M059J (cell line): Measurements from ENCODE around the gene CD70. TPM values are rescaled to one million over a fixed set of nuclear protein-coding genes. Genes with fewer than 3 reads are reported as not detected.
"Not testable (repeated sequence)": the region's sequence is repeated elsewhere in the genome, so short reads cannot be mapped to it uniquely, and the experiment has no call there.

Experiments used
- DNase-seq: peaks from one replicate; pipeline ENCODE4 v3.0.0-alpha.2; 2012; ENCODE audit warnings: low read depth
- total RNA-seq: library from RNA; depleted of rRNA; stranded (reverse); fragments of >200 nt; shearing (Covaris generic); gene quantifications from 2 replicates; pipeline ENCODE4 v1.2.3, GENCODE V29; 2014

The CD70 gene
- total RNA-seq, 1 experiment from 2014 or later: 40.4 TPM

DNA sequence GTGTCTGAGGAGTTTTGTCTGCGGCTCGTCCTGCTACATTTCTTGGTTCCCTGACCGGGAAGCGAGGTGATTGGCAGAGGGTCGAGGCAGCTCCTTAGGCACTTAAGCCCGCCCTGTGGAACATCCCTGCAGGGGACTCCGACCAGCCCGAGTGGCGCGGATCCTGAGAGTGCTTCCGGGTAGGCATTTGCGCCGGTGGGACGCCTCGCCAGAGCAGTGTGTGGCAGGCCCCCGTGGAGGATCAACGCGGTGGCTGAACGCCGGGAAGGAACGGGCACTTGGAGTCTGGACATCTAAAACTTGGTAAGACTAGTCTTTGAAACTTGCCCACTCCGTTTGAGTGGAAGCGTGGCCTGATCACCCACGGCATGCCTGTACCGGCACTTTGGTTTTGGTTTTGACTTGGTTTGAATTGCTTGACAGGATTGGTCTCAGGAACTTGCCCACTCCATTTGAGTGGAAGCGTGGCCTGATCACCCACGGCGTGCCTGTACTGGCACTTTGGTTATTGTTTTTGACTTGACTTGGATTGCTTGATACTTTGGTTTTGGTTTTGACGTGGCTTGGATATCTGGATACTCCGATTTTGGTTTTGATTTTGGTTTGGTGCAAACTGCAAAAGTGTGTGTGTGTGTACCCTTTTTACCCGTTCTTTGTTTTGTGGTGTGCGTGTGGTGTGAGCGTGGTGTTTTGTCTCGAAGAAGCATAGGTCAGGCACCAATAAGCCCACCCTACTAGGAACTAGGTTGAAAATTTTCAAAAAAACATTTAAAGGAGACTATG, 6.7 kb upstream of the CD70 start:
- DNase-seq: not testable (repeated sequence)

DNA sequence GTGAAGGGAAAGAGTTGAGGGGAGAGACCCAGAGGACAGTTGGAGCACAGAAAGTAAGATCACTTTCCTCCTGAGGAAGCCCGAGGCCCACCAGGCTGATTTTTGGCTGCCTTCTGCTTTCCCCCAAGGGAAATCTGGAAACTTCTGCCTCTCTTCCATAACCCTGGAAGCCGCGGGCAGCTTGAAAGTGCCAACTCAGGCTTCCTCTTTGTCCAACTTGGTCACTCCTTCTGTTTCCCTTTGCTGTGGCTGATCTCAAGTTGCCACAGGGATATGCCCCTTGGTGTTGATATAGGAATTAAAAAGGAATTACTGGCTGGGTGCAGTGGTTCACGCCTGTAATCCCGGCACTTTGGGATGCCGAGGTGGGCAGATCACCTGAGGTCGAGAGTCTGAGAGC, 5.7 kb upstream of the CD70 start:
- DNase-seq: no peak

DNA sequence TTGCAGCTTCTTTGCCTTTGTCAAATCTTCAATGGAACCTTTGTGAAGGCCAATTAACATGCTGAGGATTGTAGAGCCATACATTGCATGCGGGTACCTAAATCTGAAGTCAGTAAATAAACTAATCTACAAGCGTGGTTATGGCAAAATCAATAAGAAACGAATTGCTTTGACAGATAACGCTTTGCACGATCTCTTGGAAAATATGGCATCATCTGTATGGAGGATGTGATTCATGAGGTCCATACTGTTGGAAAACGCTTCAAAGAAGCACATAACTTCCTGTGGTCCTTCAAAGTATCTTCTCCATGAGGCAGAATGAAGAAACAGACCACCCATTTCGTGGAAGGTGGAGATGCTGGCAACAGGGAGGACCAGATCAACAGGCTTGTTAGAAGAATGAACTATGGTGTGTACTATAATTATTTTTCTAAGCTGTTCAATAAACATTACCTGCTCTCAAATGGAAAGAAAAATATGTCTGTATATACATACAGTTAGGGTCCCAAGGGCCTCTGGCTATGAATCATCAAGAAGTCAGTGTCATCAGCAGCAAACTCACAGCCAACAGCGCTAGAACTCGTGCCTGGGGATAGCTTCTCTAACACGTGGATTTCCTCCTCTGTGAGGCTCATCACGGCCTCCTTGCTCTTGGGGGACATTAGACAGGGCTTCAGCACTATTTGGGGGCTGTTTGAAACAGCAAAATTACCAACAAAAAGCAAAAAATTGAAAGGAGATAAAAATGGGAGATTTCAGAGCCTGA, 2.9 kb upstream of the CD70 start:
- DNase-seq: no peak

DNA sequence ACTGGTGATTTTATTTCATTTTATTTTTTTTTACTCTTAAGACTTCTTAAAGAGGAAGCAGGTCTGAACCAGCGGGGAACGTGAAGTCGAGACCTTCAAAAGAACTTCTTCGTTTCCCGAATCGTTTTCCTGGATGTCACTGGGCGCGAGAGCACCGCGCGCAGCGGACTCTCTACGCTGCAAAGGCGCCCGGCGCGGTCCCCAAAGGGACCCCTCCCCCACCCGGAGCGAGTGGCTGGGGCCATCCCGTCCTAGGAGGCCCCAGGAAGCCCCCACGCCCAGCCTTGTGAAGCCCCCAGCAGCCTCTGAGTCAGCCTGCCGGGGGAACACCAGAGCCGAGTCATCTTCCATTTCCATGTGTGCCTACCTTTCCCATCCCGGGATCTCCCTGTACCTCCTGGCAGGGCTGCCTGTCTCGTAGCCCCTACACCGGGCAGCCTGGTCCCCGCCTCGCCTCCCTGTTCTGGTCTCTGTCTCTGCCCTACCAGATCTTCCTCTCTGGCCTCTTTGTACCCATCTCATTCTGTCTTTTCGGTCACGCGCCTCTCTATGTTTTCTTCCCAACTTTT, 608 bp downstream of the CD70 start:
- DNase-seq: no peak

DNA sequence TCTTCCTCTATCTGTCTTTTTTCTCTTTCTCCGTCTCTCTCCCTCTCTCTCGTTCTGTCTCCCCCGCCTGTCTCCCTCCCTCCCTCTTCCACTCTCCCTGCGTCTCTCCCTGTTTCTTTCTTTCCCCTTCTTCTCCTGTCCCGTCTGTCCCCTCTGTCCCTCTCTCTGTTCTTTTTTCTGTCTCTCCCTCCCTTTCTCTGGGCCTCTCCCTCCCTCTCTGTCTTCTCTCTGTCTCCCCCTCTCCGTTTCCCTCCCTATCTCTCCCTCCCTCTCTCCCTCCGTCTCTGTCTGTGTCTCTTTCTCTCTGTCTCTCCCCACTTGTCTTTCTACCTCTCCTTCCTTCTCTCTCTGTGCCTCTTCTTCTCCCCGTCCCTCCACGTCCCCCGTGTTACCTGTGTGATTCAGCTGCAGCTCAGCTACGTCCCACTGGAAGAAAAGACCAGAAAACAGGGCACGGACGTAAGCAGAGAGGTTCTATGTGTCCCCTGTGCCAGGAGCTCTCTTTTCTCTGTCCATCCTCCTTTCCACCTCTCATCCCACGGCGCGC, 1.2 kb downstream of the CD70 start:
- no peak for DNase-seq

DNA sequence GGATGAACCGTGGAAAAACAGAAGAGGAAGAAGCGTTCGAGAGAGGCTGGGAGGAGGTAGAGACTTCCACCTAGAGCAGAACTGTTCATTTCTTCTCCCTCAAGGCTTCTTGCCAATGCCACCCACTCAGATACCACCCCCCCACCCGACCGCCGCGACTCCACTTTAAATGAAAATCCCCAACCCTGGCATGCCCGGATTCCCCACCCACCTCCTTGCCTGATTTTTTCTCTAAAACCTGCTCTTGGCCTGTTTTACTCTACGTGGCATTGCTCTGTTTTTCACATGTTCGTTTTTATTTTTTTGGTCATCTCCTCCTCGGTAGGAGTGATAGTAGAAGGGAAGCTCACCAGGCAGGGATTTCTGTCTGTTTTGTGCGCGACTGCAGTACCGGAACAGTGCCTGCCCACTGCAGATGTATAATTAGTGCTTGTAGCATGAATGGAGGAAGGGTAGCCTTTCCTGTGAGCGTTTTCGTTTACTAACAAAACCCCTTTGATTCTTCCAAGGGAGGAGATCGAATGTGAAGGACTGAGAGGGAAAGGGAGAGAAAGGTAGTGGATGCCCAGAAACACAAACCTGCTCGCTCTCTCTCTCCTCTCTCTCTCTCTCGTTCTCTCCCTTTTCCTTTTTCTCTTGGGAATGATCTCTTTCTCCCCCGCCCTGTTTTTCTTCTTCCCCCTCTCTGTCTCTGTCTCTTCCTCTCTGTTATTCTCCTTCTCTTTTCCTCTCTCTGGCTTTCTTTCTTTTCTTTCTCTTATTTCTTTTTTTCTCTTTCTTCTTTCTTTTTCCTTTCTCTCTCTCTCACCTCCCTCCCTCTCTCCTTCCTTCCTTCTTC, 2.2 kb downstream of the CD70 start:
- no peak for DNase-seq

DNA sequence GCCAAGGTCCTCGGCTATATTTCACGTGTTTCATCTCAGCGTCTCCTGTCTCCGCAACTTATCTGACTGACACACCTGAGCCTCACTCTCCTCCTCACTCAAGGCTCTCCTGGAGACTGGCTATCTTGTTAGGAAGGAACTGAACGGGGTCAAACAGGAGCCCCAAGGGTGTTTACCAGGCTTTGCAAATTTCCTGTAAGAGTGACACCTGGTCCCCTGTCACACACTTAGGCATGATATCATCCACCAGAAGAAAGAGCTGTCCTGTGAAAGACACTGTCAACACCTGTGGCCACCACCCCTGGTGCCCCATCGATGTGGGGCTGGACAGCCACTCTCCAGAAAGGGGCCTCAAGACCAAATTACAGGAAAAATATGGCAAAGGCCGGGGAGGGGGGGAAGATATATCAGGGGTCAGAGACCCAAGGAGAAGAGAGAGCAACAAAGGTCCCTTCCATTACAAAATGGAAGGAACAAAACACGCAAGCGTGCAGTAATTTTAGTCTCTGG, 2.9 kb downstream of the CD70 start:
- no peak for DNase-seq

DNA sequence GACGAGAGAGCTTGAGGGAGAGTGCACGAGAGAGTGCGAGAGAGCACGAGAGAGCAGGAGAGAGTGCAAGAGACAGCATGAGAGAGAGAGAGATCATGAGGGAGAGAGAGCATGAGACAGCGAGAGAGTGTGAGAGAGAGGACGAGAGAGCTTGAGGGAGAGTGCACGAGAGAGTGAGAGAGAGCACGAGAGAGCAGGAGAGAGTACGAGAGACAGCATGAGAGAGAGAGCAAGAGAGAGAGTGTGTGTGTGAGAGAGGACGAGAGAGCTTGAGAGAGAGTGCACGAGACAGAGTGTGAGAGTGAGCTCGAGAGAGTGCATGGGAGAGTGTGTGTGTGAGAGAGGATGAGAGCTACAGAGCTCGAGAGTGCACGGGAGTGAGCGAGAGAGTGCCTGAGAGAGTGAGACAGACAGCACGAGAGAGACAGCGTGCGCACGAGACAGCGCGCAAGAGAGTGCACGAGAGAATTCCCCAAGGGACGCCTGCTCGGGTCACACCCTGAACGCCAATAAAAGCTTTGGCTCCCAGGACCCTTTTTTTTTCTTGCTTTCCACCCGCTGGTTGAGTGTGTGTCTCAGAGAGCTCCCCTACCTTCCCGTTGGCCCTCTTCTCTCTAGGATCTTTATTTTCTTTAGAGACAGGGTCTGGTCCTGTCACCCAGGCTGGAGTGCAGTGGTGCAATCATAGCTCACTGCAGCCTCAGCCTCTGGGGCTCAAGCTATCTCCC, 3.7 kb downstream of the CD70 start:
- DNase-seq: no peak

DNA sequence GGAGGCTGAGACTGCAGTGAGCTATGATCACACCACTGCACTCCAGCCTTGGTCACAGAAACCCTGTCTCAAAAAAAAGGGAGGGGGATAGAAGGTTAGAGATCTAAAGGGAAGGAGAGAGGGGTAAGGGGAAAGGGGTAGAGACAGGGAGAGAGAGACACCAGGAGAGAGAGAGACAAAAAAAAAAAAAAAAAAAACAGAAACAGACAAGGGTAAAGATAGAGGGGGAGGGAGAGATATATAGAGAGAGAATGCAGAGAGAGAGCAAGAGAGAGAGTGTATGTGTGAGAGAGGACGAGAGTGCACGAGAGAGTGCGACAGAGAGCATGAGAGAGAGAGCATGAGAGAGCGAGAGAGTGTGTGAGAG, 4.2 kb downstream of the CD70 start:
- no peak for DNase-seq

DNA sequence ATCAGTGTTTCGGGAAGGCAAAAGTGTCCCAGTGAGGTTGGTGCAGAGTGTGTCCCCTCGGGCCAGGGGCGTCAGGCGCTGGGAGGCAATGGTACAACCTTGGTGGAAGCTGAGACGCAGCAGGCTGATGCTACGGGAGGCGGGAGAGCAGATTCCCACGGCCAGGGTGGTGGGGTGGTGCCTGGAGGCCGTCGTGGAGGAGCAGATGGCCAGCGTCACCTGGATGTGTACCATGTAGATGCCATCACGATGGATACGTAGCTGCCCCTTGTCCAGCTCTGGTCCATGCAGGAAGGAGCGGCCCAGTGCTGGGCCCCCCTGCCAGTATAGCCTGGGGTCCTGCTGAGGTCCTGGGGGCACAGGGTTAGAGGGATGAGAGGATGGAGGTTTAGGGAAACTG, 4.9 kb downstream of the CD70 start:
- DNase-seq: no peak

DNA sequence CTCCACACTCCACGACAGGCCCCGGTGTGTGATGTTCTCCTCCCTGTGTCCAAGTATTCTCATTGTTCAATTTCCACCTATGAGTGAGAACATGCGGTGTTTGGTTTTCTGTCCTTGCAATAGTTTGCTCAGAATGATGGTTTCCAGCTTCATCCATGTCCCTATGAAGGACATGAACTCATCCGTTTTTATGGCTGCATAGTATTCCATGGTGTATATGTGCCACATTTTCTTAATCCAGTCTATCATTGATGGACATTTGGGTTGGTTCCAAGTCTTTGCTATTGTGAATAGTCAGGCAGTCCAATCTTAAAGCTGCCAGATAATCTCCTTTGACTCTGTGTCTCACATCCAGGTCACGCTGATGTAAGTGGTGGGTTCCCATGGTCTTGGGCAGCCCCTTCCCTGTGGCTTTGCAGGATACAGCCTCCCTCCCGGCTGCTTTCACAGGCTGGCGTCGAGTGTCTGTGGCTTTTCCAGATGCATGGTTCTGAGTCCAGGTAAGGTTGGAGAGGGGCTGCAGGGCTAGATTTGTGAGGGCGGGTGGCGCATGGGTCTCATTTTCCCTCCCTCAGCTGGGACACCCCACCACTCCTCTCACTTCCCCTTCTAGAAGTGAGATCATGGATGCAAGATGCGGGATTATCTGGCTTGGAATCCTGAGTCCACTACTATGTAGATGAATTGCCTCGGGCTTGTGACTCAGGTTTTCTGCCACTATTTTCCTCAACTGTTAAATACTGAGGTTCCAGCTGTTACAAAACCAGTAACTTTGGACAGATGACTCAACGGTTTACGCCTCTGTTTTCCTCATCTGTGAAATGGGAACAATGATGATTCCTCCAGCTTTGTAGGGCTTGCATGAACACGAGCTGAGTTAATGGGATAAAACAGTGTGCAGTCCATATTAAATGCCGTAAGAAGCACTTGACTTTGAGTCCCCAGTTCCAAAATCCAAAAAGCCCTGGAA, 8.2 kb downstream of the CD70 start:
- DNase-seq: peak; percentile 76

DNA sequence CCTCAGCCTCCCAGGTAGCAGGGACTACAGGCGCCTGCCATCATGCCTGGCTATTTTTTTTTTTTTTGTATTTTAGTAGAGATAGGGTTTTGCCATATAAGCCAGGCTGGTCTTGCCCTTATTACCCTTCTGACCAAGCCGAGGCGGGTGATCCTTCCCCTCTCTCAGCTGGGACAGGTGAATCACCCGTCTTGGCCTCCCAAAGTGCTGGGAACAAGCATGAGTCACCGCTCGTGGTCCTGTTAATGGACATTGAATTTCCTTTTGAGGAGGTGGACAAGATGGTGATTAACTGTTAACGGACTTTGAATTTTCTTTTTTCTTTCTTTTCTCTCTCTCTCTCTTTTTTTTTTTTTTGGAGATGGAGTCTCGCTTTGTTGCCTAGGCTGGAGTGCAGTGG, 10.6 kb downstream of the CD70 start:
- DNase-seq: peak; percentile 99

DNA sequence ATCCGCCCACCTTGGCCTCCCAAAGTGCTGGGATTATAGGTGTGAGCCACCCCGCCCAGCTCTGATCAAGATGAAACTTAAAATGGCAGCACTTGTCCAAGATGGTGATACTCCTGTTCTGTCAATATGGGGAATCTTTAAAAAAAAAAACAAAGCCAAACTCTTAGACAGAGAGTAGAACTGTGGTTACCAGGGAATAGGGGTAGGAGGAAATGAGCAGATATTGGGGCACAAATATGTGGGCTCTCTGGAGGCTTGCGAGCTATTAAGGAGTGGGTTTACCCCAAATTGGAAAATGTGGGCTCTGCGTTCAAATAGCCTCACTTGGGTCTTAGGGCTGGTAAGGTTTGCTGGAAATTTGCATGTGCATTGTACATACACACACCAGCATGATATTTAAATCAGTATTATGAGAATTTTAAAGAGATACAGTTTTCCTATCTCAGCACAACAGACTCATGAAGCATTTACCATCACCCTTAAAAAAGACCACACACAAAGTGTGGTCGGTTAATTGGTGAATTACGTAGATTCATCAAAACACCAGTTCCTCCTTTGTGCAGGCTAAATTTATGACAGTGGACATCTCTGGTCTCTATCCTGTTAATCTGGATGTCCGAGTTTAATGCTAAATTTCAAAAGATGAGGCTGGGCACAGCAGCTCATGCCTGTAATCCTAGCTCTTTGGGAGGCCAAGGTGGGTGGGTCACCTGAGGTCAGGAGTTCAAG, 11.3 kb downstream of the CD70 start:
- DNase-seq: peak; percentile 60

DNA sequence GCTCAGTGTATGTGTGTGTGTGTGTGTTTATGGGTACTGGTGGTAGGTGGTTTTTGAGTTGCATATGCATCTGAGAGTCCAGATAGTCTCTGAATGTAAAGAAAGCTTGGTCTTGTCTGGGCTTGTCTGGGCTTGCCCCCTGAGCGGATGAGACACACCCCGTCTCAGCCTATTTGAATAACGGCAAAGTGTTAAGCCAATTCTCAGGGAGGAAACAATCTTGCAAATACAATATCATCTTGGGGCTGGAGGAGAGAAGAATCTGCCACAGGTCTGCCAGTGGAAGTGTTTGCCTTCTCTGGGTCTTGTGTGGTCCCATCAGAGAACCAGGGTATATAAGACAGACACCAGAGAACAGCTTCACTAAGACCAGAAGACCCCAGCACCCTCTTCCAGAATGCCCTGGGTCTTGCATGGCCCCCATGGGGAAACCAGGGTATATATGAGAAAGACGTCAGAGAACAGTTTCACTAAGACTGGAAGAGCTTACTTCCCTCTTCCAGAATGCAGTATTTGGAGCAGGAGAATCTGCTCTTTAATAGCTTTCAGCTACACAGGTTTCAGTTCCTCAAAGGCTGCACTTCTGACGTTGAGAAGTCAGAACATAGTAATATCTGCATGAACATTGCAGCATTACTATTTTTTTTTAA, 13.3 kb downstream of the CD70 start:
- no peak for DNase-seq

DNA sequence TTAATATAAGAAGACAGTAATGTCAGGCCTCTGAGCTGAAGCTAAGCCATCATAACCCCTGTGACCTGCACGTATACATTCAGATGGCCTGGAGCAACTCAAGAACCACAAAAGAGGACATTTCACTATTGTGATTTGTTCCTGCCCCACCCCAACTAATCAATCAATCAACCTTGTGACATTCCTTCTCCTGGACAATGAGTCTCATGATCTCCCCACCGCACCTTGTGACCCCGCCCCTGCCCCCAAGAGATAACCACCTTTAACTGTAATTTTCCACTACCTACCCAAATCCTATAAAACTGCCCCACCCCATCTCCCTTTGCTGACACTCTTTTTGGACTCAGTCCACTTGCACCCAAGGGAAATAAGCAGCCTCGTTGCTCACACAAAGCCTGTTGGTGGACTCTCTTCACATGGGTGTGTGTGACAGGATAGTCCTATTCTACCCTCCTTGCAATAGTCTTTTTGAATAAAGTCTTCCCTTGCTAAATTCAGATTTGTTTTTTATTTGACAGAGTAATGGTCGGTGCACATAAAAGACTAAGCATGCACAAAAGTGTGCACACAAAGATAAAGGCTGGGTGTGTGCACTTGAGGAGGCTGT, 14.0 kb downstream of the CD70 start:
- no peak for DNase-seq

DNA sequence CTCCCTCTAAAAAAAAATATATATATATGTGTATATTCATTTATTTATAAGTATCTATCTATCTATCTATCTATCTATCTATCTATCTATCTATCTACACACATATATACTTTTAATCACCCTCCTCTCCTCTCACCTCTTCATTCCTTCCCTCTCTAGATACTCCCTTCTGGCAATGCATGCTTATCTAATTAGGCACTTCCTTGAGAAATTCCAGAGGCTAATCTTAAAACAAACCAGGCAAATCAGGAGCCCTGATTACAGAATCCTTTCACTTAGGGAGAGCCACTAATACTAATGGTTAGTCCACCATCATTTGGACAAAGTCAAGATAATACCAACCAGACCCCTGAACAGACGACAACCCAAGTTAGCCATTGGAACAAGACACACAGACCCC, 17.6 kb downstream of the CD70 start:
- no peak for DNase-seq

DNA sequence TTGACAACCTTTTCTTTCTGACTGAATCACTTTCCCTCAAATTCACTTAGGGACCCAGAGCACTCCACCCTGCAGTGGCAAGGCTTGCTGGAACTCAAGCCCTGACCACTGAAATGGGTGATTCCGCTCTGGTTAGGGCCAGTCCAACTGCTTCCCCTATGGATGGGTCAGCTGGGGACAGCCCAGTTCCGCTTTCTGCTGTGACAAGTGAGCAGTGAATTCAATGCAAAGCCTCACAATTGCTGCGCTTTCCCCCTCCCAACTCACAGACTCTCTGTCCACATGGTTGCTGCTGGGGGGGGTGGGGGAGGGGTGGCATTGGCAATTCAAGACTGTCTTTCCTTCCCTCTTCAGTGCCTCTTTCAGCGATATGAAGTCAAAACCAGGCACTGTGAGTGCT, 18.7 kb downstream of the CD70 start:
- DNase-seq: no peak

DNA sequence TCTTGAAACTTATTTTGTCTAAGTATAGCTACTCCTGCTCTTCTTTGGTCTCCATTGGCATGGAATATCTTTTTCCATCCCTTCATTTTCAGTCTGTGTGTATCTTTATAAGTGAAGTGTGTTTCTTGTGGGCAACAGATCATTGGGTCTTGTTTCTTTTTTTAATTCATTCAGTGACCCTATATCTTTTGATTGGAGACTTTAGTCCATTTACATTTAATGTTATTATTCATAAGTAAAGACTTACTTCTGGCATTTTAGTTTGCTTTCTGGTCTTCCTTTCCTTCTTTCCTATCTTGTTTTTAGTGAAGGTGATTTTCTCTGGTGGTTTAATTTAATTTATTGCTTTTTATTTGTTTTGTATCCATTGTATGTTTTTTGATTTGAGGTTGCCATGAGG, 19.8 kb downstream of the CD70 start:
- DNase-seq: no peak
